Subcutaneous adipose tissue (tissue), 4 donors: ENCODE results near the gene IQSEC1. TPM values are rescaled to one million over a fixed set of nuclear protein-coding genes. Genes with fewer than 3 reads are reported as not detected.

Source experiments
- CTCF ChIP-seq: fragments of 450-650 bp; IDR thresholded peaks from one replicate; pipeline ENCODE4 v1.5.1; 2016; ENCODE audit warnings: low read depth, mild to moderate bottlenecking, control low read depth, antibody characterized with exemption, moderate library complexity
- total RNA-seq, 4 donors: library from RNA; depleted of rRNA; stranded (reverse); fragments of >200 nt; gene quantifications; one replicate each; pipeline ENCODE4 v1.1.0, GENCODE V29; 2016

Gene IQSEC1
- total RNA-seq, 4 donors from 2014 or later: 44.3 to 99.1 (median 51.8) TPM

GRCh38 chr3:12935861-12936830, 137.1 kb downstream of the IQSEC1 start:
- no peak for TF ChIP-seq CTCF

- no peak for TF ChIP-seq CTCF
Observed at GRCh38 chr3:12935023-12935860, 138.0 kb downstream of the IQSEC1 start.

GRCh38 chr3:12934431-12934830, 138.8 kb downstream of the IQSEC1 start:
- no peak for TF ChIP-seq CTCF

GRCh38 chr3:12933901-12934300, 139.3 kb downstream of the IQSEC1 start:
- TF ChIP-seq CTCF: no peak

- no peak for TF ChIP-seq CTCF
Observed at GRCh38 chr3:12932754-12933153, 140.5 kb downstream of the IQSEC1 start.

GRCh38 chr3:12932347-12932746, 140.9 kb downstream of the IQSEC1 start:
- no peak for TF ChIP-seq CTCF
